Activated naive CD8-positive, alpha-beta T cell treated with anti-CD3 and anti-CD28 coated beads, Interleukin-2, amount 10 ng/mL, durations not matched to agents 7 days and 5 days (primary cell): ENCODE data around the gene ZBTB4. TPM values are rescaled to one million over a fixed set of nuclear protein-coding genes. Genes with fewer than 3 reads are reported as not detected.

Experiments
- ATAC-seq: fragments of 150-1000 bp; cut with Tn5 transposase; one replicate; pipeline ENCODE4 v1.10.0; 2021; ENCODE audit warnings: low read depth, moderate library complexity
- POLR2A ChIA-PET: fragments of 350-600 bp; sonication (Branson Sonifier 250); formaldehyde crosslinking; loops from one replicate; lab custom pipeline; 2021; ENCODE audit warnings: antibody characterized with exemption; lab: Charles Lee
- DNase-seq: peaks from one replicate; pipeline ENCODE4 v3.0.0; 2021
- H3K27ac Mint-ChIP-seq: one replicate; pipeline ENCODE4 v1.8.0; 2022; ENCODE audit warnings: mild to moderate bottlenecking, mixed read lengths
- H3K27me3 Mint-ChIP-seq: one replicate; pipeline ENCODE4 v1.8.0; 2022; ENCODE audit warnings: mild to moderate bottlenecking, moderate library complexity, mixed read lengths
- H3K36me3 Mint-ChIP-seq: one replicate; pipeline ENCODE4 v1.8.0; 2021; ENCODE audit warnings: mild to moderate bottlenecking, mixed read lengths
- H3K4me1 Mint-ChIP-seq: one replicate; pipeline ENCODE4 v1.8.0; 2021; ENCODE audit warnings: mixed read lengths
- H3K4me3 Mint-ChIP-seq: one replicate; pipeline ENCODE4 v1.8.0; 2022; ENCODE audit warnings: mild to moderate bottlenecking, moderate library complexity, mixed read lengths
- H3K9me3 Mint-ChIP-seq: one replicate; pipeline ENCODE4 v1.8.0; 2021; ENCODE audit warnings: mixed read lengths
- total RNA-seq, 2 experiments: library from RNA; stranded (reverse); gene quantifications; one replicate each; pipeline ENCODE4 v1.2.3, GENCODE V29; 2021

The ZBTB4 gene
- 10 to 100 TPM; 56.0 to 58.6 TPM for total RNA-seq

GRCh38 chr17:7479213-7480088, at the start of gene ZBTB4:
Gene ZBTB4, minus strand, starts transcription at chr17:7479631. Its CDS starts 12,830 bp downstream, at chr17:7466801.
- POLR2A ChIA-PET = interaction anchor here (0.6 to 7.4 kb wide), 24 partner anchors 7 to 917 kb away, joined by 3 to 94 read pairs (median 4); partner anchors contain the start of genes ACAP1, CHRNB1, FGF11 and FXR2
- H3K4me3 Mint-ChIP-seq = peak within 1 kb of the TSS; percentile 95
- H3K27me3 Mint-ChIP-seq = no peaks in the 10 kb centered on the region
- H3K4me1 Mint-ChIP-seq = peaks cover 49% of the 10 kb centered on the region
- peak within 1 kb of the TSS; percentile 94 for H3K27ac Mint-ChIP-seq
- no peaks in the 10 kb centered on the region for H3K9me3 Mint-ChIP-seq
- H3K36me3 Mint-ChIP-seq = peaks cover 13% of the 10 kb centered on the region
- peak; percentile 7 for ATAC-seq
- peak; percentile 82 for DNase-seq

- POLR2A ChIA-PET = no interaction called here
- peaks cover 7% of the 10 kb centered on the region for H3K36me3 Mint-ChIP-seq
These were observed 49.4 kb upstream of the ZBTB4 start for GRCh38 chr17:7528842-7529241.

GRCh38 chr17:7523033-7523432, 43.6 kb upstream of the ZBTB4 start:
- no peak overlapping the region for H3K4me3 Mint-ChIP-seq
- peak overlapping the region; percentile 44 for H3K27ac Mint-ChIP-seq
- POLR2A ChIA-PET = interaction anchor here (0.6 to 1.1 kb wide), 3 partner anchors 24 to 38 kb away, joined by 3 to 7 read pairs (median 6); partner anchors contain the start of gene SENP3
- peaks cover 4% of the 10 kb centered on the region for H3K9me3 Mint-ChIP-seq
- ATAC-seq (peak; percentile 52), DNase-seq (peak; percentile 42)
- H3K27me3 Mint-ChIP-seq = no peaks in the 10 kb centered on the region
- H3K4me1 Mint-ChIP-seq = peaks cover 5% of the 10 kb centered on the region
- peaks cover 3% of the 10 kb centered on the region for H3K36me3 Mint-ChIP-seq

More at GRCh38 chr17:7528842-7529241, 49.4 kb upstream of the ZBTB4 start:
- DNase-seq (no peak), ATAC-seq (no peak)
- Mint-ChIP-seq H3K4me3 (no peak overlapping the region), H3K27ac (no peak overlapping the region), H3K4me1 (no peaks in the 10 kb centered on the region), H3K9me3 (peaks cover 15% of the 10 kb centered on the region), H3K27me3 (no peaks in the 10 kb centered on the region)

- Mint-ChIP-seq H3K27ac (no peak overlapping the region), H3K4me1 (peaks cover 8% of the 10 kb centered on the region), H3K9me3 (no peaks in the 10 kb centered on the region)
These were observed 36.6 kb upstream of the ZBTB4 start for GRCh38 chr17:7515911-7516610.

DNA sequence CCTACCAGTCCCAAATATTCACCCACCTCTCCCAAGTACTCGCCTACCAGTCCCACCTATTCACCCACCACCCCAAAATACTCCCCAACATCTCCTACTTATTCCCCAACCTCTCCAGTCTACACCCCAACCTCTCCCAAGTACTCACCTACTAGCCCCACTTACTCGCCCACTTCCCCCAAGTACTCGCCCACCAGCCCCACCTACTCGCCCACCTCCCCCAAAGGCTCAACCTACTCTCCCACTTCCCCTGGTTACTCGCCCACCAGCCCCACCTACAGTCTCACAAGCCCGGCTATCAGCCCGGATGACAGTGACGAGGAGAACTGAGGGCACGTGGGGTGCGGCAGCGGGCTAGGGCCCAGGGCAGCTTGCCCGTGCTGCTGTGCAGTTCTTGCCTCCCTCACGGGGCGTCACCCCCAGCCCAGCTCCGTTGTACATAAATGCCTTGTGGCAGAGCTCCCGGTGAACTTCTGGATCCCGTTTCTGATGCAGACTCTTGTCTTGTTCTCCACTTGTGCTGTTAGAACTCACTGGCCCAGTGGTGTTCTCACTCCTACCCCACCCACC, 34.5 kb upstream of the ZBTB4 start:
- DNase-seq = no peak
- POLR2A ChIA-PET = interaction anchor here (1.1 to 6.1 kb wide), 4 partner anchors 23 to 46 kb away, joined by 3 to 63 read pairs (median 10); partner anchors contain the start of genes POLR2A, SENP3 and TNFSF13
- Mint-ChIP-seq H3K9me3 (no peaks in the 10 kb centered on the region), H3K27me3 (no peaks in the 10 kb centered on the region), H3K36me3 (peaks cover 33% of the 10 kb centered on the region), H3K4me1 (peaks cover 8% of the 10 kb centered on the region), H3K27ac (no peak overlapping the region), H3K4me3 (no peak overlapping the region)
- no peak for ATAC-seq

More at GRCh38 chr17:7515911-7516610, 36.6 kb upstream of the ZBTB4 start:
- POLR2A ChIA-PET = interaction anchor here (0.6 to 6.1 kb wide), 3 partner anchors 44 to 172 kb away, joined by 3 to 63 read pairs (median 3); partner anchors contain the start of genes SENP3, TNFSF13 and WRAP53
- ATAC-seq (no peak), DNase-seq (no peak)
- no peak overlapping the region for H3K4me3 Mint-ChIP-seq
- no peaks in the 10 kb centered on the region for H3K27me3 Mint-ChIP-seq
- peaks cover 23% of the 10 kb centered on the region for H3K36me3 Mint-ChIP-seq

GRCh38 chr17:7512824-7513540, 33.6 kb upstream of the ZBTB4 start:
- Mint-ChIP-seq H3K9me3 (no peaks in the 10 kb centered on the region), H3K27ac (no peak overlapping the region), H3K4me1 (peaks cover 8% of the 10 kb centered on the region), H3K4me3 (no peak overlapping the region), H3K27me3 (no peaks in the 10 kb centered on the region), H3K36me3 (peaks cover 37% of the 10 kb centered on the region)
- DNase-seq (no peak), ATAC-seq (no peak)
- POLR2A ChIA-PET = interaction anchor here (1.1 to 6.1 kb wide), 4 partner anchors 22 to 47 kb away, joined by 3 to 63 read pairs (median 10); partner anchors contain the start of genes POLR2A, SENP3 and TNFSF13

- DNase-seq = no peak
- POLR2A ChIA-PET = interaction anchor here (0.6 kb wide), 1 partner anchor 40 kb away, joined by 3 read pairs; no protein-coding TSS in a partner anchor
- H3K36me3 Mint-ChIP-seq = peaks cover 39% of the 10 kb centered on the region
- no peaks in the 10 kb centered on the region for H3K9me3 Mint-ChIP-seq
- no peaks in the 10 kb centered on the region for H3K27me3 Mint-ChIP-seq
- H3K4me1 Mint-ChIP-seq = peaks cover 8% of the 10 kb centered on the region
- no peak overlapping the region for H3K4me3 Mint-ChIP-seq
- H3K27ac Mint-ChIP-seq = no peak overlapping the region
- ATAC-seq = no peak
These were observed 32.7 kb upstream of the ZBTB4 start for GRCh38 chr17:7512105-7512504.

DNA sequence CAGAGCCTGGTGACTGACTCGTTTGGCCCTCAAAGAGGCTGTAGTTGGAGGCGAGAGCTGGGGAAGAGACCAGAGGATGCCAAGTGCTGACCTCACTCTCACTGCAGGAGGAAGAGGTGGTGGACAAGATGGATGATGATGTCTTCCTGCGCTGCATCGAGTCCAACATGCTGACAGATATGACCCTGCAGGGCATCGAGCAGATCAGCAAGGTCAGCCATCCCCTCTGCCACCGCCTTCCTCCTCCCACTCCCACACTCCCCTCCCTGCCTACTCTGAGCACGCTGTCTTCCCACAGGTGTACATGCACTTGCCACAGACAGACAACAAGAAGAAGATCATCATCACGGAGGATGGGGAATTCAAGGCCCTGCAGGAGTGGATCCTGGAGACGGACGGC, 31.7 kb upstream of the ZBTB4 start:
- ATAC-seq = peak; percentile 12
- POLR2A ChIA-PET = interaction anchor here (1.5 kb wide), 1 partner anchor 51 kb away, joined by 3 read pairs; no protein-coding TSS in a partner anchor
- Mint-ChIP-seq H3K9me3 (no peaks in the 10 kb centered on the region), H3K27ac (no peak overlapping the region), H3K27me3 (no peaks in the 10 kb centered on the region), H3K4me1 (peaks cover 8% of the 10 kb centered on the region), H3K36me3 (peaks cover 44% of the 10 kb centered on the region), H3K4me3 (no peak overlapping the region)
- no peak for DNase-seq

GRCh38 chr17:7509937-7510336, 30.5 kb upstream of the ZBTB4 start:
- DNase-seq (no peak), ATAC-seq (no peak)
- Mint-ChIP-seq H3K9me3 (no peaks in the 10 kb centered on the region), H3K27me3 (no peaks in the 10 kb centered on the region), H3K27ac (no peak overlapping the region), H3K36me3 (peaks cover 47% of the 10 kb centered on the region), H3K4me1 (peaks cover 8% of the 10 kb centered on the region), H3K4me3 (no peak overlapping the region)
- POLR2A ChIA-PET = no interaction called here

DNA sequence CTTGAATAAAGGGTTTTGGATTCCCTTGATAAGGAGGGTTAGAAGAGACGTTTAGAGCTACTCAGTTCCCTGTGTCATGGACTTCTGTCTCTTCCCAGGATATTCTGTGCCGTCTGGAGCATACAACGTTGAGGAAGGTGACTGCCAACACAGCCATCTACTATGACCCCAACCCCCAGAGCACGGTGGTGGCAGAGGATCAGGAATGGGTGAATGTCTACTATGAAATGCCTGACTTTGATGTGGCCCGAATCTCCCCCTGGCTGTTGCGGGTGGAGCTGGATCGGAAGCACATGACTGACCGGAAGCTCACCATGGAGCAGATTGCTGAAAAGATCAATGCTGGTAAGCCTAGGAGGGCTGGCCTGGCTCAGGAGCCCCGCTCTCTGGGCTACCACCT, 29.4 kb upstream of the ZBTB4 start:
- DNase-seq = no peak

GRCh38 chr17:7508145-7508544, 28.7 kb upstream of the ZBTB4 start:
- peaks cover 48% of the 10 kb centered on the region for H3K36me3 Mint-ChIP-seq
- POLR2A ChIA-PET = interaction anchor here (0.6 to 1.3 kb wide), 2 partner anchors 28 to 71 kb away, joined by 4 read pairs; partner anchors contain the start of gene CD68
- no peaks in the 10 kb centered on the region for H3K9me3 Mint-ChIP-seq
- H3K4me1 Mint-ChIP-seq = peaks cover 2% of the 10 kb centered on the region
- no peak overlapping the region for H3K4me3 Mint-ChIP-seq
- ATAC-seq = no peak
- no peak for DNase-seq
- H3K27ac Mint-ChIP-seq = no peak overlapping the region
- H3K27me3 Mint-ChIP-seq = no peaks in the 10 kb centered on the region

More for the DNA sequence above, 29.4 kb upstream of the ZBTB4 start:
- Mint-ChIP-seq H3K36me3 (peaks cover 51% of the 10 kb centered on the region), H3K4me1 (peaks cover 6% of the 10 kb centered on the region), H3K4me3 (no peak overlapping the region), H3K27ac (no peak overlapping the region), H3K9me3 (no peaks in the 10 kb centered on the region), H3K27me3 (no peaks in the 10 kb centered on the region)
- POLR2A ChIA-PET = interaction anchor here (1.3 kb wide), 1 partner anchor 71 kb away, joined by 4 read pairs; the partner anchor contains the start of gene CD68
- no peak for ATAC-seq

DNA sequence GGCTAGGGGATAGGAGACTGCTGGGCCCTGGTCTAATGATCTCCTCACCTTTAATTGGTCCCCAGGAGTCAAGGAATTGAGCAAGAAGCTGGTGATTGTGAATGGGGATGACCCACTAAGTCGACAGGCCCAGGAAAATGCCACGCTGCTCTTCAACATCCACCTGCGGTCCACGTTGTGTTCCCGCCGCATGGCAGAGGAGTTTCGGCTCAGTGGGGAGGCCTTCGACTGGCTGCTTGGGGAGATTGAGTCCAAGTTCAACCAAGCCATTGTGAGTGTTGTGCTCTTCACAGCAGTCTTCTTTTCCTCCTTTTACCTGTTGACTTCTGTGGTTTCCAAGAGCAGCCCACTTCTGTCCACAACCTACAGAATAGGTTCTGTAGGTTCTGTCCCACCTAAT, 24.1 kb upstream of the ZBTB4 start:
- Mint-ChIP-seq H3K9me3 (no peaks in the 10 kb centered on the region), H3K36me3 (peaks cover 47% of the 10 kb centered on the region), H3K27ac (no peak overlapping the region), H3K4me3 (no peak overlapping the region), H3K27me3 (no peaks in the 10 kb centered on the region), H3K4me1 (no peaks in the 10 kb centered on the region)
- POLR2A ChIA-PET = interaction anchor here (1.3 kb wide), 1 partner anchor 147 kb away, joined by 3 read pairs; no protein-coding TSS in a partner anchor
- DNase-seq = no peak
- ATAC-seq = no peak
